Chondrocyte (in vitro differentiated cells): ENCODE data around the gene AFP. TPM values are rescaled to one million over a fixed set of nuclear protein-coding genes. Genes with fewer than 3 reads are reported as not detected.

Experiments used
- DNase-seq: peaks from one replicate; pipeline ENCODE4 v3.0.0; 2021; ENCODE audit warnings: mixed read lengths, low spot score
- H3K27ac Mint-ChIP-seq: one replicate; pipeline ENCODE4 v1.8.0; 2021; ENCODE audit warnings: mild to moderate bottlenecking, moderate library complexity, mixed read lengths; ENCODE audit not compliant: unreplicated experiment
- H3K27me3 Mint-ChIP-seq: 2 replicates; pipeline ENCODE4 v1.8.0; 2021; ENCODE audit warnings: low read depth, mixed read lengths
- H3K36me3 Mint-ChIP-seq: 2 replicates; pipeline ENCODE4 v1.8.0; 2021; ENCODE audit warnings: low read depth, mixed read lengths
- H3K4me1 Mint-ChIP-seq: 2 replicates; pipeline ENCODE4 v1.8.0; 2021; ENCODE audit warnings: low read depth, mild to moderate bottlenecking, mixed read lengths
- H3K4me3 Mint-ChIP-seq: one replicate; pipeline ENCODE4 v1.8.0; 2021; ENCODE audit warnings: mild to moderate bottlenecking, moderate library complexity, mixed read lengths; ENCODE audit not compliant: unreplicated experiment
- H3K9me3 Mint-ChIP-seq: 2 replicates; pipeline ENCODE4 v1.8.0; 2021; ENCODE audit warnings: low read depth, mixed read lengths
- CTCF ChIP-seq: fragments of 200-600 bp; sonication (generic); IDR thresholded peaks from 2 replicates; pipeline ENCODE4 v1.5.0; 2021; ENCODE audit warnings: antibody characterized with exemption, mild to moderate bottlenecking, moderate library complexity
- total RNA-seq: library from RNA; stranded (reverse); gene quantifications from 3 replicates; pipeline ENCODE4 v1.2.1, GENCODE V29; 2021

AFP gene
- total RNA-seq, 1 donor from 2014 or later = not detected

DNA sequence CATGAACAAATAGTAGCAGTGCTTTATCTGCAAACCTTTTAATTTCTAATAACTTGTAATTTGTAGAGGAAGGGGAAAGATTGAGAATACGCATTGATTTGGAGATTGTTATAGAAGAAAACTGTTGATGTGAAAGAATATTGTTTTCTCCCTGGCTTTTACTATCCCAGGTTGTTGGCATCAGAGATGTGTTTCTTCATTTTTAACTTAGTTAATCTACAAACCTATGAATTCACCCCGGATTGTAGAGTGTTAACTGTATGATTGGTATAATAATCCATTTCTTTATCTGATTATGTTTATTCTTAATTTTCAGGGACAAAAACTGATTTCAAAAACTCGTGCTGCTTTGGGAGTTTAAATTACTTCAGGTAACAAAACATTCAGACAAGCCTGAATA lies 18.9 kb downstream of the AFP start:
- Mint-ChIP-seq H3K4me1 (peaks cover 9% of the 10 kb centered on the region), H3K27ac (no peak overlapping the region), H3K27me3 (peaks cover 17% of the 10 kb centered on the region), H3K9me3 (no peaks in the 10 kb centered on the region), H3K36me3 (no peaks in the 10 kb centered on the region), H3K4me3 (no peak overlapping the region)
- no peak for TF ChIP-seq CTCF
- DNase-seq = no peak

DNA sequence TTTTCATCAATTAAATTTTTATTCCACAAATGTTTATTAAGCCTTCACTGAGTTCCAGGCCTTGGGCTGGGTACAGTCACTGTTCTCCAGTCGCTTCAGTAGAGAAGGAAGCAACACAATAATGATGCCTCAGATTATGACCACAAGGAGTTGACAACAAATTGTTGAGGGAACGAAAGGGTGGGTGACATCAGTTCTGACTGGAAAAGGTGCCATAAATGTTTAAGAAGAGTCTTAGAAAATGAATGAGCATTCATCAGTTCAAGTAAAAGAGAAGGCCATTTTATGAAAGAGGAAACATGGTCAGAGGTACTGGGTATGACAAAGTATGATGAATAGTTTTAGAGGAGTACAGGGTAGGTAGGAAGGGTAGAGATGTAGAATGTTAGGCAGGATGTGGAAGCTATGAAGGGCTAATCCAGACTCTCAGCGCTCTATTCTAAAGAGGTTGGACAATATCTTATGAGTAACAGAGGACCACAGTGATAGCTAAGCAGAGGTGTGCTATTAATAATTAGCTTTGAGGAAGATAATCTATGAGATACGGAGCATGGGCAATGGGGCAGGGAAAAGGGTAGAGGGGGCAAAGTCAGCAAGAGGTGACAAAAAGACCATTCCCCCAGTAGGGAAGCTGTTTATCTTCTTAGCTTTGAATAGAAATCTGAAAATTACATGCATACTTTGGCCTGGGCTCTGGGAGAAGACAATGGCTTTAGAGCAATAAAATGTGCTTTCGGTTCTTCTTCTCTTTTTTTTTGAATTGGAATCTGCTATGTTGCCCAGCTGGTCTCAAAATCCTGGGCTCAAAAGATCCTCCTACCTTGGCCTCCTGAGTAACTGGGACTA lies 20.4 kb downstream of the AFP start:
- Mint-ChIP-seq H3K4me3 (no peak overlapping the region), H3K9me3 (no peaks in the 10 kb centered on the region), H3K4me1 (no peaks in the 10 kb centered on the region), H3K27ac (no peak overlapping the region), H3K27me3 (peaks cover 19% of the 10 kb centered on the region), H3K36me3 (no peaks in the 10 kb centered on the region)
- no peak for TF ChIP-seq CTCF
- no peak for DNase-seq

- Mint-ChIP-seq H3K27me3 (peaks cover 21% of the 10 kb centered on the region), H3K9me3 (no peaks in the 10 kb centered on the region), H3K4me1 (no peaks in the 10 kb centered on the region), H3K27ac (no peak overlapping the region), H3K4me3 (no peak overlapping the region), H3K36me3 (no peaks in the 10 kb centered on the region)
- no peak for DNase-seq
- TF ChIP-seq CTCF = no peak
These were observed 22.4 kb downstream of the AFP start for GRCh38 chr4:73458184-73459047.

DNA sequence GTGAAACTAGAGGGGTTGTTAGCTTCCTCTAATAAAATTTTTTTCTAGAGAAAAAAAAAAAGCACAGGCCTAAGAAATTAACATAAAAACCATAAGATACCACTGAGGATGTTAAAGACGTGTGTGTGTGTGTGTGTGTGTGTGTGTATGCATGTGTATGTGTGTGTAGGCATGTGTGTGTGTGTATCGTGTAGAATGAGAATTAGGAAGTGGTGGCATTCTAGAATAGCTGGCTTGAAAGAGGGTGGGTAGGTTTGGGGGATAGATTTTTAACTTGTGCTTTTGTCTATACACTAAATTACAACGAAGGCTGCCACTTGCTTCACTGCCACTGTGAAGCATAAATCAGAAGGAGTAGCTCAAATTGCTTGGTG lies 23.0 kb downstream of the AFP start:
- no peak for TF ChIP-seq CTCF
- Mint-ChIP-seq H3K27me3 (peaks cover 23% of the 10 kb centered on the region), H3K9me3 (no peaks in the 10 kb centered on the region), H3K36me3 (no peaks in the 10 kb centered on the region), H3K27ac (no peak overlapping the region), H3K4me3 (no peak overlapping the region), H3K4me1 (no peaks in the 10 kb centered on the region)
- DNase-seq = no peak

DNA sequence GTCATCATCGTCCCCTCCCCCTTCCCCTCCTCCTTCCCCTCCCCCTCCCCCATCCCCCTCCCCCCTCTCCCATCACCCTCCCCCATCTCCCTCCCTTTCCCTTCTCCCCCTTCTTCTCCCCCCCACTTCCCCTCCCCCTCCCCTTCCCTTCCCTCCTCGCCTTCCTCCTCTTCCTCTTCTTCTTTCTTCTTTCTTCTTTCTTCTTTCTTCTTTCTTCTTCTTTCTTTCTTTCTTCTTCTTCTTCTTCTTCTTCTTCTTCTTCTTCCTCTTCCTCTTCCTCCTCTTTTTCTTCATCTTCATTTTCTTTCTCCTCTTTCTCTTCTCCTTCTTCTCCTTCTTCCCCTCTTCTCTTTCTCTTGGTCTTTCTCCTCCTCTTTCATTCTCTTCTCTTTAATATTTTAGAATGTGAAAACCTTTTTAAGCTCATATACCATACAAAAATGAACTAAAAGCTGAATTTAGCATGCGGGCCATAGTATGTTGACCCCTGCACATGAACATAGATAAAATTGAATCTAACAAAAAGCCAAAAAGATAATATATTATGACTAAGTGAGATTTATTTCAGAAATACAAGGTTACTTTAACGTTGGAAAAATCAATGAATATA lies 25.0 kb downstream of the AFP start:
- H3K9me3 Mint-ChIP-seq = no peaks in the 10 kb centered on the region
- no peak for TF ChIP-seq CTCF
- no peak overlapping the region for H3K27ac Mint-ChIP-seq
- H3K27me3 Mint-ChIP-seq = peaks cover 29% of the 10 kb centered on the region
- no peak overlapping the region for H3K4me3 Mint-ChIP-seq
- H3K36me3 Mint-ChIP-seq = no peaks in the 10 kb centered on the region
- H3K4me1 Mint-ChIP-seq = no peaks in the 10 kb centered on the region
- DNase-seq = no peak
